ENCODE measurements around the gene SNAPIN. TPM values are rescaled to one million over a fixed set of nuclear protein-coding genes. Genes with fewer than 3 reads are reported as not detected.
A peak's percentile ranks its signal among the peaks of the same experiment; 100 is the strongest.

Gene SNAPIN
- polyA plus RNA-seq, 3 donors = 30.7 to 141 (median 135) TPM

- H3K9ac ChIP-seq (ENCODE audit: insufficient read depth, low read length, poor library complexity, severe bottlenecking) = peak overlapping the region; percentile 13
Measured at GRCh38 chr1:153626477-153626903, 32.0 kb upstream of the SNAPIN start.

GRCh38 chr1:153626904-153627714 lies 31.4 kb upstream of the SNAPIN start, which contains the start of gene S100A13:
TSS of gene S100A13 (minus strand) at chr1:153627505. CDS start at chr1:153626472, 1,033 bp downstream.
- H3K9me3 Mint-ChIP-seq = no peaks in the 10 kb centered on the region
- DNase-seq = peak in 2 of 3 donors; percentile 11 to 31
- TF ChIP-seq, protein P1, sequence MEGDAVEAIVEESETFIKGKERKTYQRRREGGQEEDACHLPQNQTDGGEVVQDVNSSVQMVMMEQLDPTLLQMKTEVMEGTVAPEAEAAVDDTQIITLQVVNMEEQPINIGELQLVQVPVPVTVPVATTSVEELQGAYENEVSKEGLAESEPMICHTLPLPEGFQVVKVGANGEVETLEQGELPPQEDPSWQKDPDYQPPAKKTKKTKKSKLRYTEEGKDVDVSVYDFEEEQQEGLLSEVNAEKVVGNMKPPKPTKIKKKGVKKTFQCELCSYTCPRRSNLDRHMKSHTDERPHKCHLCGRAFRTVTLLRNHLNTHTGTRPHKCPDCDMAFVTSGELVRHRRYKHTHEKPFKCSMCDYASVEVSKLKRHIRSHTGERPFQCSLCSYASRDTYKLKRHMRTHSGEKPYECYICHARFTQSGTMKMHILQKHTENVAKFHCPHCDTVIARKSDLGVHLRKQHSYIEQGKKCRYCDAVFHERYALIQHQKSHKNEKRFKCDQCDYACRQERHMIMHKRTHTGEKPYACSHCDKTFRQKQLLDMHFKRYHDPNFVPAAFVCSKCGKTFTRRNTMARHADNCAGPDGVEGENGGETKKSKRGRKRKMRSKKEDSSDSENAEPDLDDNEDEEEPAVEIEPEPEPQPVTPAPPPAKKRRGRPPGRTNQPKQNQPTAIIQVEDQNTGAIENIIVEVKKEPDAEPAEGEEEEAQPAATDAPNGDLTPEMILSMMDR (IDR thresholded peaks at IDR 0.05) = no peak
- H3K4me1 Mint-ChIP-seq = peaks cover 57% of the 10 kb centered on the region
- H3K4me2 ChIP-seq (replicated peaks; ENCODE audit: extremely low read depth, low read length, poor library complexity, severe bottlenecking) = peak within 1 kb of the TSS; percentile 59
- H3K79me2 ChIP-seq (ENCODE audit: insufficient read depth, low read length) = no peaks in the 10 kb centered on the region
- H2AFZ ChIP-seq (ENCODE audit: insufficient read depth, low read depth, low read length, poor library complexity, severe bottlenecking) = peak within 1 kb of the TSS; percentile 70
- H4K20me1 ChIP-seq (ENCODE audit: insufficient read depth, low read length) = no peaks in the 10 kb centered on the region
- peaks cover 0 to 3% of the 10 kb centered on the region in 2 donors for H3K27me3 ChIP-seq (ENCODE audit: control insufficient read depth in 2 of 2, insufficient read depth in 2 of 2, low read length in 2 of 2)
- peaks cover 11 to 16% (median 14%) of the 10 kb centered on the region in 3 donors for H3K27me3 Mint-ChIP-seq (ENCODE audit: low read depth in 3 of 3)
- peaks cover 41 to 50% of the 10 kb centered on the region in 2 donors for H3K4me1 ChIP-seq (ENCODE audit: control insufficient read depth in 1 of 2, insufficient read depth in 2 of 2, low read length in 2 of 2)
- intact Hi-C loops (cut with micrococcal nuclease) = loop anchor here in 1 of 2 donors (10.0 kb wide), 1 partner anchor 52 kb away; no protein-coding TSS in a partner anchor
- H3K27ac ChIP-seq (ENCODE audit: low read depth in 1 of 2, low read length in 2 of 2) = no peak within 1 kb of the TSS
- H3K9ac ChIP-seq (ENCODE audit: insufficient read depth, low read length, poor library complexity, severe bottlenecking) = peak within 1 kb of the TSS; percentile 13
- WGBS (ENCODE audit: insufficient coverage) = 30% methylated on average over 19 of the region's 28 CpGs
- no peaks in the 10 kb centered on the region for H3K36me3 ChIP-seq (replicated peaks in 1 of 2; ENCODE audit: control insufficient read depth in 1 of 2, insufficient read depth in 2 of 2, low read length in 2 of 2)
- peak within 1 kb of the TSS; percentile 50 to 87 for H3K4me3 Mint-ChIP-seq
- H3K9me3 ChIP-seq (replicated peaks in 1 of 2; ENCODE audit: control insufficient read depth in 1 of 2, insufficient read depth in 1 of 2, low read length in 2 of 2) = no peaks in the 10 kb centered on the region
- H3K36me3 Mint-ChIP-seq = no peaks in the 10 kb centered on the region
- H3K27ac Mint-ChIP-seq = peak within 1 kb of the TSS in 3 of 7 donors; percentile 21 to 74 (median 36)
- peak within 1 kb of the TSS in 2 of 3 experiments; percentile 6 to 54 for H3K4me3 ChIP-seq (replicated peaks in 1 of 3; ENCODE audit: low read depth in 2 of 3, low read length in 3 of 3)

More at GRCh38 chr1:153626477-153626903, 32.0 kb upstream of the SNAPIN start:
- Histone ChIP-seq H3K27me3 (ENCODE audit: control insufficient read depth in 2 of 2, insufficient read depth in 2 of 2, low read length in 2 of 2) (peaks cover 0 to 3% of the 10 kb centered on the region in 2 donors), H3K79me2 (ENCODE audit: insufficient read depth, low read length) (no peaks in the 10 kb centered on the region), H3K4me3 (replicated peaks in 1 of 3; ENCODE audit: low read depth in 2 of 3, low read length in 3 of 3) (peak overlapping the region in 1 of 3 experiments; percentile 54), H3K4me2 (replicated peaks; ENCODE audit: extremely low read depth, low read length, poor library complexity, severe bottlenecking) (no peak overlapping the region), H3K9me3 (replicated peaks in 1 of 2; ENCODE audit: control insufficient read depth in 1 of 2, insufficient read depth in 1 of 2, low read length in 2 of 2) (no peaks in the 10 kb centered on the region), H2AFZ (ENCODE audit: insufficient read depth, low read depth, low read length, poor library complexity, severe bottlenecking) (peak overlapping the region; percentile 70), H3K4me1 (ENCODE audit: control insufficient read depth in 1 of 2, insufficient read depth in 2 of 2, low read length in 2 of 2) (peaks cover 37 to 44% of the 10 kb centered on the region in 2 donors), H3K36me3 (replicated peaks in 1 of 2; ENCODE audit: control insufficient read depth in 1 of 2, insufficient read depth in 2 of 2, low read length in 2 of 2) (no peaks in the 10 kb centered on the region), H3K27ac (ENCODE audit: low read depth in 1 of 2, low read length in 2 of 2) (no peak overlapping the region), H4K20me1 (ENCODE audit: insufficient read depth, low read length) (no peaks in the 10 kb centered on the region)
- intact Hi-C loops (cut with micrococcal nuclease) = loop anchor here in 1 of 2 donors (10.0 kb wide), 1 partner anchor 52 kb away; no protein-coding TSS in a partner anchor
- no CpG with 5 or more reads among the region's 3 CpGs for WGBS (ENCODE audit: insufficient coverage)
- peak overlapping the region in 1 of 2 donors; percentile 1 for H3K4me3 Mint-ChIP-seq
- DNase-seq = no peak
- TF ChIP-seq, protein P1 (IDR thresholded peaks at IDR 0.05) = no peak
- peaks cover 11 to 16% (median 14%) of the 10 kb centered on the region in 3 donors for H3K27me3 Mint-ChIP-seq (ENCODE audit: low read depth in 3 of 3)
- H3K9me3 Mint-ChIP-seq = no peaks in the 10 kb centered on the region
- H3K27ac Mint-ChIP-seq = peak overlapping the region in 1 of 7 donors; percentile 15
- peaks cover 52% of the 10 kb centered on the region for H3K4me1 Mint-ChIP-seq
- no peaks in the 10 kb centered on the region for H3K36me3 Mint-ChIP-seq
